ENCODE results near the gene STK38L.

STK38L gene

GRCh38 chr12:27333403-27334009 lies 89.4 kb downstream of the STK38L start:
- Mint-ChIP-seq H3K27ac (peak overlapping the region; percentile 93), H3K36me3 (ENCODE audit: low read depth) (peaks cover 2% of the 10 kb centered on the region), H3K4me3 (peak overlapping the region; percentile 96), H3K27me3 (ENCODE audit: low read depth) (no peaks in the 10 kb centered on the region), H3K4me1 (ENCODE audit: low read depth) (peaks cover 59% of the 10 kb centered on the region), H3K9me3 (no peaks in the 10 kb centered on the region)

- Mint-ChIP-seq H3K27me3 (ENCODE audit: low read depth) (no peaks in the 10 kb centered on the region), H3K27ac (peak overlapping the region; percentile 93), H3K9me3 (no peaks in the 10 kb centered on the region), H3K4me1 (ENCODE audit: low read depth) (peaks cover 63% of the 10 kb centered on the region), H3K4me3 (peak overlapping the region; percentile 96), H3K36me3 (ENCODE audit: low read depth) (peaks cover 9% of the 10 kb centered on the region)
These were observed 90.1 kb downstream of the STK38L start for GRCh38 chr12:27334042-27334720.

- peaks cover 9% of the 10 kb centered on the region for H3K36me3 Mint-ChIP-seq (ENCODE audit: low read depth)
- peaks cover 65% of the 10 kb centered on the region for H3K4me1 Mint-ChIP-seq (ENCODE audit: low read depth)
- no peaks in the 10 kb centered on the region for H3K9me3 Mint-ChIP-seq
- H3K4me3 Mint-ChIP-seq, result no peak overlapping the region
- H3K27ac Mint-ChIP-seq, result no peak overlapping the region
- H3K27me3 Mint-ChIP-seq (ENCODE audit: low read depth), result no peaks in the 10 kb centered on the region
These were observed 90.6 kb downstream of the STK38L start for GRCh38 chr12:27334721-27335082.

GRCh38 chr12:27335364-27336281 lies 91.5 kb downstream of the STK38L start:
- H3K36me3 Mint-ChIP-seq (ENCODE audit: low read depth), result peaks cover 14% of the 10 kb centered on the region
- peak overlapping the region; percentile 39 for H3K27ac Mint-ChIP-seq
- H3K4me3 Mint-ChIP-seq, result no peak overlapping the region
- H3K9me3 Mint-ChIP-seq, result no peaks in the 10 kb centered on the region
- no peaks in the 10 kb centered on the region for H3K27me3 Mint-ChIP-seq (ENCODE audit: low read depth)
- H3K4me1 Mint-ChIP-seq (ENCODE audit: low read depth), result peaks cover 66% of the 10 kb centered on the region

- no peak overlapping the region for H3K4me3 Mint-ChIP-seq
- H3K27ac Mint-ChIP-seq, result no peak overlapping the region
- H3K4me1 Mint-ChIP-seq (ENCODE audit: low read depth), result peaks cover 62% of the 10 kb centered on the region
- H3K36me3 Mint-ChIP-seq (ENCODE audit: low read depth), result peaks cover 14% of the 10 kb centered on the region
- no peaks in the 10 kb centered on the region for H3K9me3 Mint-ChIP-seq
- no peaks in the 10 kb centered on the region for H3K27me3 Mint-ChIP-seq (ENCODE audit: low read depth)
These were observed 92.2 kb downstream of the STK38L start for GRCh38 chr12:27336282-27336653.

GRCh38 chr12:27337376-27337775 lies 93.3 kb downstream of the STK38L start:
- H3K4me1 Mint-ChIP-seq (ENCODE audit: low read depth), result peaks cover 51% of the 10 kb centered on the region
- no peak overlapping the region for H3K4me3 Mint-ChIP-seq
- H3K27ac Mint-ChIP-seq, result no peak overlapping the region
- peaks cover 14% of the 10 kb centered on the region for H3K36me3 Mint-ChIP-seq (ENCODE audit: low read depth)
- H3K9me3 Mint-ChIP-seq, result no peaks in the 10 kb centered on the region
- H3K27me3 Mint-ChIP-seq (ENCODE audit: low read depth), result no peaks in the 10 kb centered on the region

GRCh38 chr12:27338473-27338872 lies 94.4 kb downstream of the STK38L start:
- peaks cover 13% of the 10 kb centered on the region for H3K36me3 Mint-ChIP-seq (ENCODE audit: low read depth)
- peak overlapping the region; percentile 9 for H3K27ac Mint-ChIP-seq
- H3K4me1 Mint-ChIP-seq (ENCODE audit: low read depth), result peaks cover 48% of the 10 kb centered on the region
- no peak overlapping the region for H3K4me3 Mint-ChIP-seq
- H3K9me3 Mint-ChIP-seq, result no peaks in the 10 kb centered on the region
- no peaks in the 10 kb centered on the region for H3K27me3 Mint-ChIP-seq (ENCODE audit: low read depth)

GRCh38 chr12:27340971-27341370 lies 96.9 kb downstream of the STK38L start:
- no peak overlapping the region for H3K4me3 Mint-ChIP-seq
- H3K27me3 Mint-ChIP-seq (ENCODE audit: low read depth), result no peaks in the 10 kb centered on the region
- no peak overlapping the region for H3K27ac Mint-ChIP-seq
- no peaks in the 10 kb centered on the region for H3K9me3 Mint-ChIP-seq
- peaks cover 34% of the 10 kb centered on the region for H3K4me1 Mint-ChIP-seq (ENCODE audit: low read depth)
- peaks cover 12% of the 10 kb centered on the region for H3K36me3 Mint-ChIP-seq (ENCODE audit: low read depth)

- Mint-ChIP-seq H3K27me3 (ENCODE audit: low read depth) (no peaks in the 10 kb centered on the region), H3K9me3 (no peaks in the 10 kb centered on the region), H3K36me3 (ENCODE audit: low read depth) (peaks cover 12% of the 10 kb centered on the region), H3K4me1 (ENCODE audit: low read depth) (peaks cover 28% of the 10 kb centered on the region), H3K27ac (no peak overlapping the region), H3K4me3 (no peak overlapping the region)
These were observed 98.5 kb downstream of the STK38L start for GRCh38 chr12:27342536-27342935.

- Mint-ChIP-seq H3K27me3 (ENCODE audit: low read depth) (no peaks in the 10 kb centered on the region), H3K4me3 (no peak overlapping the region), H3K4me1 (ENCODE audit: low read depth) (peaks cover 23% of the 10 kb centered on the region), H3K36me3 (ENCODE audit: low read depth) (peaks cover 14% of the 10 kb centered on the region), H3K9me3 (no peaks in the 10 kb centered on the region), H3K27ac (no peak overlapping the region)
These were observed 99.3 kb downstream of the STK38L start for GRCh38 chr12:27343255-27344000.

- Mint-ChIP-seq H3K4me1 (ENCODE audit: low read depth) (peaks cover 14% of the 10 kb centered on the region), H3K4me3 (no peak overlapping the region), H3K27me3 (ENCODE audit: low read depth) (no peaks in the 10 kb centered on the region)
These were observed 100.2 kb downstream of the STK38L start for GRCh38 chr12:27344246-27344645.

GRCh38 chr12:27344760-27345159 lies 100.7 kb downstream of the STK38L start:
- Mint-ChIP-seq H3K27me3 (ENCODE audit: low read depth) (no peaks in the 10 kb centered on the region), H3K27ac (no peak overlapping the region), H3K36me3 (ENCODE audit: low read depth) (peaks cover 7% of the 10 kb centered on the region), H3K9me3 (no peaks in the 10 kb centered on the region), H3K4me1 (ENCODE audit: low read depth) (peaks cover 12% of the 10 kb centered on the region), H3K4me3 (no peak overlapping the region)

More at GRCh38 chr12:27344246-27344645, 100.2 kb downstream of the STK38L start:
- Mint-ChIP-seq H3K9me3 (no peaks in the 10 kb centered on the region), H3K36me3 (ENCODE audit: low read depth) (peaks cover 8% of the 10 kb centered on the region), H3K27ac (no peak overlapping the region)

GRCh38 chr12:27345376-27345775 lies 101.3 kb downstream of the STK38L start:
- Mint-ChIP-seq H3K4me1 (ENCODE audit: low read depth) (peaks cover 9% of the 10 kb centered on the region), H3K36me3 (ENCODE audit: low read depth) (peaks cover 2% of the 10 kb centered on the region), H3K27ac (no peak overlapping the region), H3K9me3 (no peaks in the 10 kb centered on the region), H3K27me3 (ENCODE audit: low read depth) (no peaks in the 10 kb centered on the region), H3K4me3 (no peak overlapping the region)

- Mint-ChIP-seq H3K4me1 (ENCODE audit: low read depth) (peaks cover 6% of the 10 kb centered on the region), H3K27me3 (ENCODE audit: low read depth) (no peaks in the 10 kb centered on the region), H3K36me3 (ENCODE audit: low read depth) (peaks cover 2% of the 10 kb centered on the region), H3K27ac (no peak overlapping the region), H3K4me3 (no peak overlapping the region), H3K9me3 (no peaks in the 10 kb centered on the region)
These were observed 103.7 kb downstream of the STK38L start for GRCh38 chr12:27347779-27348178.
